ENCODE results near the gene MAN1A1.

GRCh38 chr6:119210596-119210995, 139.0 kb downstream of the MAN1A1 start:
- TF ChIP-seq CTCF (IDR thresholded peaks at IDR 0.05) (no peak), POLR2A (IDR thresholded peaks at IDR 0.05) (no peak)

All from uterus (tissue), 2 donors.